WTC11 (cell line): ENCODE measurements around the gene SMIM26. TPM values are rescaled to one million over a fixed set of nuclear protein-coding genes. Genes with fewer than 3 reads are reported as not detected.

Experiments used
- ELF4 ChIP-seq: sonication (generic); formaldehyde crosslinking; IDR thresholded peaks from 2 replicates; pipeline ENCODE4 v1.8.1; 2022; ENCODE audit warnings: low read depth, mild to moderate bottlenecking, moderate library complexity, missing genetic modification reagents
- EMX1 ChIP-seq: fragments of 250-450 bp; sonication (Bioruptor Pico); IDR thresholded peaks from 2 replicates; pipeline ENCODE4 v1.8.0; 2021; ENCODE audit warnings: mild to moderate bottlenecking
- ETV6 ChIP-seq: sonication (generic); formaldehyde crosslinking; IDR thresholded peaks from 2 replicates; pipeline ENCODE4 v1.8.1; 2022; ENCODE audit warnings: mild to moderate bottlenecking, missing genetic modification reagents
- FOXK1 ChIP-seq: sonication (generic); formaldehyde crosslinking; IDR thresholded peaks from 2 replicates; pipeline ENCODE4 v1.8.0; 2022; ENCODE audit warnings: mild to moderate bottlenecking, moderate library complexity, missing genetic modification reagents
- KAT7 ChIP-seq: sonication (generic); formaldehyde crosslinking; IDR thresholded peaks from 2 replicates; pipeline ENCODE4 v1.8.1; 2023; ENCODE audit warnings: missing genetic modification reagents, mild to moderate bottlenecking, borderline replicate concordance
- NFE2L1 ChIP-seq: sonication (generic); formaldehyde crosslinking; IDR thresholded peaks from 2 replicates; pipeline ENCODE4 v1.8.1; 2023; ENCODE audit warnings: missing genetic modification reagents
- SMAD4 ChIP-seq: sonication (generic); formaldehyde crosslinking; IDR thresholded peaks from 2 replicates; pipeline ENCODE4 v1.8.0; 2022; ENCODE audit warnings: mild to moderate bottlenecking, missing genetic modification reagents
- SP1 ChIP-seq: sonication (generic); formaldehyde crosslinking; conservative IDR thresholded peaks from 2 replicates; pipeline ENCODE4 v1.8.1; 2022; ENCODE audit warnings: missing genetic modification reagents
- TCF7 ChIP-seq: sonication (generic); formaldehyde crosslinking; IDR thresholded peaks from 2 replicates; pipeline ENCODE4 v1.8.0; 2022; ENCODE audit warnings: mild to moderate bottlenecking, low read depth, missing genetic modification reagents, moderate library complexity
- TEAD1 ChIP-seq: sonication (generic); formaldehyde crosslinking; IDR thresholded peaks from 2 replicates; pipeline ENCODE4 v1.8.0; 2022; ENCODE audit warnings: mild to moderate bottlenecking, missing genetic modification reagents
- ZBTB21 ChIP-seq: sonication (generic); formaldehyde crosslinking; IDR thresholded peaks from 2 replicates; pipeline ENCODE4 v1.8.1; 2023; ENCODE audit warnings: mild to moderate bottlenecking, missing genetic modification reagents, borderline replicate concordance
- ZNF263 ChIP-seq: sonication (generic); formaldehyde crosslinking; IDR thresholded peaks from 2 replicates; pipeline ENCODE4 v1.8.1; 2022; ENCODE audit warnings: low read depth, mild to moderate bottlenecking, moderate library complexity, missing genetic modification reagents
- total RNA-seq: library from RNA; stranded (reverse); gene quantifications from 3 replicates; pipeline ENCODE4 v1.2.3, GENCODE V29; 2021
- TF ChIP-seq, protein P1 (sequence below): fragments of 250-450 bp; sonication (Bioruptor Pico); IDR thresholded peaks from 2 replicates; pipeline ENCODE4 v1.9.0; 2021; ENCODE audit warnings: mild to moderate bottlenecking, borderline replicate concordance
- TF ChIP-seq, protein P2 (sequence below): sonication (generic); formaldehyde crosslinking; IDR thresholded peaks from 2 replicates; pipeline ENCODE4 v1.8.0; 2023; ENCODE audit warnings: mild to moderate bottlenecking, missing genetic modification reagents
- TF ChIP-seq, protein P3 (sequence below): sonication (generic); formaldehyde crosslinking; IDR thresholded peaks from 2 replicates; pipeline ENCODE4 v1.8.1; 2023; ENCODE audit warnings: mild to moderate bottlenecking, missing genetic modification reagents, moderate library complexity
- TF ChIP-seq, protein P4 (sequence below): sonication (generic); formaldehyde crosslinking; IDR thresholded peaks from 2 replicates; pipeline ENCODE4 v1.8.1; 2022; ENCODE audit warnings: mild to moderate bottlenecking, moderate library complexity, missing genetic modification reagents
- TF ChIP-seq, protein P5 (sequence below): fragments of 250-450 bp; sonication (Bioruptor Pico); conservative IDR thresholded peaks from 2 replicates; pipeline ENCODE4 v1.9.0; 2021; ENCODE audit warnings: mild to moderate bottlenecking
- TF ChIP-seq, protein P6 (sequence below): fragments of 250-450 bp; sonication (Bioruptor Pico); IDR thresholded peaks from 2 replicates; pipeline ENCODE4 v2.1.2; 2022; ENCODE audit warnings: mild to moderate bottlenecking, moderate library complexity
- TF ChIP-seq, protein P7 (sequence below): sonication (generic); formaldehyde crosslinking; IDR thresholded peaks from 2 replicates; pipeline ENCODE4 v1.8.1; 2022; ENCODE audit warnings: low read depth, missing genetic modification reagents, borderline replicate concordance
- TF ChIP-seq, protein P8 (sequence below): sonication (generic); formaldehyde crosslinking; IDR thresholded peaks from 2 replicates; pipeline ENCODE4 v1.8.0; 2022; ENCODE audit warnings: mild to moderate bottlenecking, missing genetic modification reagents

Gene SMIM26
- total RNA-seq, 1 experiment from 2014 or later, result 71.9 TPM

DNA sequence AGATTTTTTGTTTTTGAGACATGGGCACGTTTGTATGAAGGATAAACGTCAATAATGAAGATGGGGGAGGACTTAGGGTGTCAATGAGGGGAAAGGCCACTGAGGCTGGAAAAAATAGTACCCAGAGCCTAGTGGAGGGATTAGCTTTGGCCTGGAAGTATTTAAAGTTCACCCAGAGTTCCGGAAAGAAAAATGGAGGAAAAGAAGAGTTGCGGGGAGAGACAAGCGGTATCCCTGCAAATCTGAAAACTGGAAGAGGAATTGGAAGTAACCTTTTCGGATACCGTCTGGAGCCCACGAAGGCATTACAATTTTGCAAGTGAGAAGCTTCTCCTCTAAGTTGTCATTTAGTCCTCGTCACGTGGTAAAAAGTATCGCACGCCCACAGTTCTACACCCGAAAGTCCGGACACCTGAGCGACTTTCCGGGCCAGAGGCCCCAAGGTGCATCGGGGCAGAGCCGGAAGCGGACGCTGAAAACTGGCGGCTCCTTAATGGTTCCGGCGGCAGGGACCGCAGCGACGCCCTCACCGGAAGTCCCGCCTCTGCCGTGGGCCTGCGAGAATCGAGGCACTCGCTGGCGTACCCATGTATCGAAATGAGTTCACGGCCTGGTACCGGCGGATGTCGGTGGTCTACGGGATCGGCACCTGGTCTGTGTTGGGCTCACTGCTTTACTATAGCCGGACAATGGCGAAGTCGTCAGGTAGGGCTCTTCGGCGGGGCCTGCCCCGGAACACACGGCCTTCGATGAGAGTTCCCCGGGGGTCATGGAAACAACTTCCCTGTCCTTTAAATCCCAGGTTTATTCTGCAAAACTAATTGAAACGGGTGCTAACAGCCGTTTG lies at the start of gene SMIM26 (continued):
- no peak for TF ChIP-seq TCF7 (CRISPR knock-in tag)
- TF ChIP-seq NFE2L1 (CRISPR knock-in tag), result peak; percentile 20; the same call in 1 of the 2 replicates
- peak; percentile 80; the same call in 1 of the 2 replicates for TF ChIP-seq ETV6 (CRISPR knock-in tag)
- no peak for TF ChIP-seq ZBTB21 (CRISPR knock-in tag)
- TF ChIP-seq, protein P1, sequence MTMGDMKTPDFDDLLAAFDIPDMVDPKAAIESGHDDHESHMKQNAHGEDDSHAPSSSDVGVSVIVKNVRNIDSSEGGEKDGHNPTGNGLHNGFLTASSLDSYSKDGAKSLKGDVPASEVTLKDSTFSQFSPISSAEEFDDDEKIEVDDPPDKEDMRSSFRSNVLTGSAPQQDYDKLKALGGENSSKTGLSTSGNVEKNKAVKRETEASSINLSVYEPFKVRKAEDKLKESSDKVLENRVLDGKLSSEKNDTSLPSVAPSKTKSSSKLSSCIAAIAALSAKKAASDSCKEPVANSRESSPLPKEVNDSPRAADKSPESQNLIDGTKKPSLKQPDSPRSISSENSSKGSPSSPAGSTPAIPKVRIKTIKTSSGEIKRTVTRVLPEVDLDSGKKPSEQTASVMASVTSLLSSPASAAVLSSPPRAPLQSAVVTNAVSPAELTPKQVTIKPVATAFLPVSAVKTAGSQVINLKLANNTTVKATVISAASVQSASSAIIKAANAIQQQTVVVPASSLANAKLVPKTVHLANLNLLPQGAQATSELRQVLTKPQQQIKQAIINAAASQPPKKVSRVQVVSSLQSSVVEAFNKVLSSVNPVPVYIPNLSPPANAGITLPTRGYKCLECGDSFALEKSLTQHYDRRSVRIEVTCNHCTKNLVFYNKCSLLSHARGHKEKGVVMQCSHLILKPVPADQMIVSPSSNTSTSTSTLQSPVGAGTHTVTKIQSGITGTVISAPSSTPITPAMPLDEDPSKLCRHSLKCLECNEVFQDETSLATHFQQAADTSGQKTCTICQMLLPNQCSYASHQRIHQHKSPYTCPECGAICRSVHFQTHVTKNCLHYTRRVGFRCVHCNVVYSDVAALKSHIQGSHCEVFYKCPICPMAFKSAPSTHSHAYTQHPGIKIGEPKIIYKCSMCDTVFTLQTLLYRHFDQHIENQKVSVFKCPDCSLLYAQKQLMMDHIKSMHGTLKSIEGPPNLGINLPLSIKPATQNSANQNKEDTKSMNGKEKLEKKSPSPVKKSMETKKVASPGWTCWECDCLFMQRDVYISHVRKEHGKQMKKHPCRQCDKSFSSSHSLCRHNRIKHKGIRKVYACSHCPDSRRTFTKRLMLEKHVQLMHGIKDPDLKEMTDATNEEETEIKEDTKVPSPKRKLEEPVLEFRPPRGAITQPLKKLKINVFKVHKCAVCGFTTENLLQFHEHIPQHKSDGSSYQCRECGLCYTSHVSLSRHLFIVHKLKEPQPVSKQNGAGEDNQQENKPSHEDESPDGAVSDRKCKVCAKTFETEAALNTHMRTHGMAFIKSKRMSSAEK (CRISPR knock-in tag), result no peak
- TF ChIP-seq SMAD4 (CRISPR knock-in tag), result no peak
- TF ChIP-seq, protein P2, sequence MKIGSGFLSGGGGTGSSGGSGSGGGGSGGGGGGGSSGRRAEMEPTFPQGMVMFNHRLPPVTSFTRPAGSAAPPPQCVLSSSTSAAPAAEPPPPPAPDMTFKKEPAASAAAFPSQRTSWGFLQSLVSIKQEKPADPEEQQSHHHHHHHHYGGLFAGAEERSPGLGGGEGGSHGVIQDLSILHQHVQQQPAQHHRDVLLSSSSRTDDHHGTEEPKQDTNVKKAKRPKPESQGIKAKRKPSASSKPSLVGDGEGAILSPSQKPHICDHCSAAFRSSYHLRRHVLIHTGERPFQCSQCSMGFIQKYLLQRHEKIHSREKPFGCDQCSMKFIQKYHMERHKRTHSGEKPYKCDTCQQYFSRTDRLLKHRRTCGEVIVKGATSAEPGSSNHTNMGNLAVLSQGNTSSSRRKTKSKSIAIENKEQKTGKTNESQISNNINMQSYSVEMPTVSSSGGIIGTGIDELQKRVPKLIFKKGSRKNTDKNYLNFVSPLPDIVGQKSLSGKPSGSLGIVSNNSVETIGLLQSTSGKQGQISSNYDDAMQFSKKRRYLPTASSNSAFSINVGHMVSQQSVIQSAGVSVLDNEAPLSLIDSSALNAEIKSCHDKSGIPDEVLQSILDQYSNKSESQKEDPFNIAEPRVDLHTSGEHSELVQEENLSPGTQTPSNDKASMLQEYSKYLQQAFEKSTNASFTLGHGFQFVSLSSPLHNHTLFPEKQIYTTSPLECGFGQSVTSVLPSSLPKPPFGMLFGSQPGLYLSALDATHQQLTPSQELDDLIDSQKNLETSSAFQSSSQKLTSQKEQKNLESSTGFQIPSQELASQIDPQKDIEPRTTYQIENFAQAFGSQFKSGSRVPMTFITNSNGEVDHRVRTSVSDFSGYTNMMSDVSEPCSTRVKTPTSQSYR (CRISPR knock-in tag), result no peak
- TF ChIP-seq, protein P3, sequence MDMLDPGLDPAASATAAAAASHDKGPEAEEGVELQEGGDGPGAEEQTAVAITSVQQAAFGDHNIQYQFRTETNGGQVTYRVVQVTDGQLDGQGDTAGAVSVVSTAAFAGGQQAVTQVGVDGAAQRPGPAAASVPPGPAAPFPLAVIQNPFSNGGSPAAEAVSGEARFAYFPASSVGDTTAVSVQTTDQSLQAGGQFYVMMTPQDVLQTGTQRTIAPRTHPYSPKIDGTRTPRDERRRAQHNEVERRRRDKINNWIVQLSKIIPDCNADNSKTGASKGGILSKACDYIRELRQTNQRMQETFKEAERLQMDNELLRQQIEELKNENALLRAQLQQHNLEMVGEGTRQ (CRISPR knock-in tag), result peak; percentile 84
- peak; percentile 85 for TF ChIP-seq FOXK1
- no peak for TF ChIP-seq EMX1 (CRISPR knock-in tag)
- TF ChIP-seq, protein P4, sequence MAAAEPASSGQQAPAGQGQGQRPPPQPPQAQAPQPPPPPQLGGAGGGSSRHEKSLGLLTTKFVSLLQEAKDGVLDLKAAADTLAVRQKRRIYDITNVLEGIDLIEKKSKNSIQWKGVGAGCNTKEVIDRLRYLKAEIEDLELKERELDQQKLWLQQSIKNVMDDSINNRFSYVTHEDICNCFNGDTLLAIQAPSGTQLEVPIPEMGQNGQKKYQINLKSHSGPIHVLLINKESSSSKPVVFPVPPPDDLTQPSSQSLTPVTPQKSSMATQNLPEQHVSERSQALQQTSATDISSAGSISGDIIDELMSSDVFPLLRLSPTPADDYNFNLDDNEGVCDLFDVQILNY, result no peak
- TF ChIP-seq KAT7 (CRISPR knock-in tag), result 0 out of 2 replicates have a peak, but pooled peaks have one; percentile 49
- no peak for TF ChIP-seq ELF4
- TF ChIP-seq, protein P5, sequence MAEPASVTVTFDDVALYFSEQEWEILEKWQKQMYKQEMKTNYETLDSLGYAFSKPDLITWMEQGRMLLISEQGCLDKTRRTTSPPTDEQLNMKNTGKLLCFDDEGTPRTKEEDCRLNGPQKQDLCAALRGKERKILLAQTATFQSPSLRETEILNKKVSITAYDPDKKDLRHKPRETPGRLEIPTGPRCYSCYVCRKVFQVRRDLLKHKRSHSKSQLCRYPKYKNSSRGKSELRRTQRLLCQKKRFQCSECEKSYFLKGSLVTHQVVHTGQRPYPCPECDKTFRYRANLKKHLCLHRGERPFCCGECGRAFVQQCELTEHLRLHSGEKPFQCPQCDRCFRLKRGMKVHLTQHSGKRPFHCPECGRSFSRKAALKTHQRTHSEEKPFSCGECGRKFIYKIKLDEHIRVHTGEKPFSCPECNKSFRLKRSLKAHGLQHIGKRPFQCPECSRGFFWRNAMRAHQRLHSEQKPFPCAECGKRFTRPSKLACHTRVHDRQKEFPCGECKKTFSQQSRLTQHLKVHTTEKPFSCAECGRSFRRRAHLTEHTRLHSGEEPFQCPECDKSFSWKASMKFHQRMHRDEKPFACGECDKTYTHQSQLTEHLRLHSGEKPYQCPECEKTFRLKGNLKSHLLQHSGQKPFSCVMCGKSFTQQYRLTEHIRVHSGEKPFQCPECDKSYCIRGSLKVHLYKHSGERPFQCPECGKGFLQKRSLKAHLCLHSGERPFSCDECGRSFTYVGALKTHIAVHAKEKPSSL, result no peak
- TF ChIP-seq, protein P6, sequence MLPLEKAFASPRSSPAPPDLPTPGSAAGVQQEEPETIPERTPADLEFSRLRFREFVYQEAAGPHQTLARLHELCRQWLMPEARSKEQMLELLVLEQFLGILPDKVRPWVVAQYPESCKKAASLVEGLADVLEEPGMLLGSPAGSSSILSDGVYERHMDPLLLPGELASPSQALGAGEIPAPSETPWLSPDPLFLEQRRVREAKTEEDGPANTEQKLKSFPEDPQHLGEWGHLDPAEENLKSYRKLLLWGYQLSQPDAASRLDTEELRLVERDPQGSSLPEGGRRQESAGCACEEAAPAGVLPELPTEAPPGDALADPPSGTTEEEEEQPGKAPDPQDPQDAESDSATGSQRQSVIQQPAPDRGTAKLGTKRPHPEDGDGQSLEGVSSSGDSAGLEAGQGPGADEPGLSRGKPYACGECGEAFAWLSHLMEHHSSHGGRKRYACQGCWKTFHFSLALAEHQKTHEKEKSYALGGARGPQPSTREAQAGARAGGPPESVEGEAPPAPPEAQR (CRISPR knock-in tag), result no peak
- TF ChIP-seq, protein P7, sequence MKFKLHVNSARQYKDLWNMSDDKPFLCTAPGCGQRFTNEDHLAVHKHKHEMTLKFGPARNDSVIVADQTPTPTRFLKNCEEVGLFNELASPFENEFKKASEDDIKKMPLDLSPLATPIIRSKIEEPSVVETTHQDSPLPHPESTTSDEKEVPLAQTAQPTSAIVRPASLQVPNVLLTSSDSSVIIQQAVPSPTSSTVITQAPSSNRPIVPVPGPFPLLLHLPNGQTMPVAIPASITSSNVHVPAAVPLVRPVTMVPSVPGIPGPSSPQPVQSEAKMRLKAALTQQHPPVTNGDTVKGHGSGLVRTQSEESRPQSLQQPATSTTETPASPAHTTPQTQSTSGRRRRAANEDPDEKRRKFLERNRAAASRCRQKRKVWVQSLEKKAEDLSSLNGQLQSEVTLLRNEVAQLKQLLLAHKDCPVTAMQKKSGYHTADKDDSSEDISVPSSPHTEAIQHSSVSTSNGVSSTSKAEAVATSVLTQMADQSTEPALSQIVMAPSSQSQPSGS (CRISPR knock-in tag), result no peak
- peak; percentile 74 for TF ChIP-seq SP1
- TF ChIP-seq, protein P8, sequence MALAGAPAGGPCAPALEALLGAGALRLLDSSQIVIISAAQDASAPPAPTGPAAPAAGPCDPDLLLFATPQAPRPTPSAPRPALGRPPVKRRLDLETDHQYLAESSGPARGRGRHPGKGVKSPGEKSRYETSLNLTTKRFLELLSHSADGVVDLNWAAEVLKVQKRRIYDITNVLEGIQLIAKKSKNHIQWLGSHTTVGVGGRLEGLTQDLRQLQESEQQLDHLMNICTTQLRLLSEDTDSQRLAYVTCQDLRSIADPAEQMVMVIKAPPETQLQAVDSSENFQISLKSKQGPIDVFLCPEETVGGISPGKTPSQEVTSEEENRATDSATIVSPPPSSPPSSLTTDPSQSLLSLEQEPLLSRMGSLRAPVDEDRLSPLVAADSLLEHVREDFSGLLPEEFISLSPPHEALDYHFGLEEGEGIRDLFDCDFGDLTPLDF (CRISPR knock-in tag), result no peak
- TF ChIP-seq TEAD1, result peak; percentile 59; the same call in 1 of the 2 replicates
- TF ChIP-seq ZNF263 (CRISPR knock-in tag), result no peak
